IPS DF 6.9 (cell line): ENCODE data around the gene P2RY2.

Source experiments
- DNase-seq: peaks from one replicate; pipeline ENCODE4 v3.0.0-alpha.2; 2013; ENCODE audit warnings: low read depth, low spot score
- H3K27ac ChIP-seq: one replicate; pipeline ENCODE4 v1.5.1; 2013; ENCODE audit warnings: low read length, control low read depth
- H3K27me3 ChIP-seq: 2 replicates; pipeline ENCODE4 v1.6.1; 2013; ENCODE audit warnings: mild to moderate bottlenecking, low read length; ENCODE audit not compliant: control insufficient read depth, insufficient read depth
- H3K36me3 ChIP-seq: 2 replicates; pipeline ENCODE4 v1.6.1; 2013; ENCODE audit warnings: low read length; ENCODE audit not compliant: control insufficient read depth, insufficient read depth
- H3K4me1 ChIP-seq: 2 replicates; pipeline ENCODE4 v1.6.1; 2013; ENCODE audit warnings: low read length; ENCODE audit not compliant: control insufficient read depth, insufficient read depth
- H3K4me3 ChIP-seq: 2 replicates; pipeline ENCODE4 v1.5.1; 2013; ENCODE audit warnings: mild to moderate bottlenecking, low read length
- H3K9me3 ChIP-seq: 2 replicates; pipeline ENCODE4 v1.6.1; 2013; ENCODE audit warnings: low read length, inconsistent platforms; ENCODE audit not compliant: control insufficient read depth, insufficient read depth
- WGBS: extraction: QIAGEN DNeasy Blood & Tissue Kit; methylation state at CpG from one replicate; pipeline ENCODE4 v1.1.7; 2013; ENCODE audit warnings: mixed read lengths, missing lambda C conversion rate; ENCODE audit not compliant: insufficient read length, insufficient coverage; 5-methylcytosine and 5-hydroxymethylcytosine counted together

P2RY2 gene

DNA sequence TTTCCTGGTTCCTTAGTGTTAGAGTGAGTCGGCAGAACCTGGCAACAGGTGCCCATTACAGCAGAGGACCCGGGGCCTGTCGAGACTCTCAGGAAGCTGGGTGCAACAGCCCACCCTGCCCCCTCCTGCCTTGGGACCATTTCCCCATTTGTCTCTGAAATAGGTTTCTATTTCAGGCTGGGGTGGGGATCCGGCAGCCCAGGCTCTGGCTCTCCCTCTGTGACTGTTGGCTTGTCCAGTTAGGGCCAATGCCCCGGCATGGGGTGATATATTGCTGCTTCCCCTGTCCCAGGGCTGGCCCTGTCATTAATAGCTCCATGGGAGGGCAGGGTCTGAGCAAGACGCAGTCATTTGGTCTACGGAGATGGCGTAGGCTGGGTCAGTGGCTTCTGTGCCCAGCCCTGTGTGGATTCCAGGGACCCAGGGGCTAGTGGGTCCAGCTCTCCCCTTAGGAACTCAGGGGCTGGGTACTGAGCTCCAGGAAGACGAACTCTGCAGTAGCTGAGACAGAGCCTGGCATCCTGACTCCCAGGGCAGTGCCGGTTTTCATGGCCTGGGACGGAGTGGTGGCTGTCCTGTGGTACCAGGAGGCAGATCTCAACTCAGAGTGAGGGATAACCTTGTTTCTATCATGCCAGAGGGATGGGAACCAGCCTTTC is 56.8 kb downstream of the P2RY2 start:
- no peaks in the 10 kb centered on the region; the same call in 1 of the 2 replicates for H3K36me3 ChIP-seq
- no peaks in the 10 kb centered on the region for H3K9me3 ChIP-seq
- H3K27me3 ChIP-seq = no peaks in the 10 kb centered on the region
- no CpG with 5 or more reads among the region's 11 CpGs for WGBS
- H3K27ac ChIP-seq = no peak overlapping the region
- H3K4me3 ChIP-seq = no peak overlapping the region
- no peak for DNase-seq
- H3K4me1 ChIP-seq = 0 out of 2 replicates have a peak, but pooled peaks cover 4% of the 10 kb centered on the region

DNA sequence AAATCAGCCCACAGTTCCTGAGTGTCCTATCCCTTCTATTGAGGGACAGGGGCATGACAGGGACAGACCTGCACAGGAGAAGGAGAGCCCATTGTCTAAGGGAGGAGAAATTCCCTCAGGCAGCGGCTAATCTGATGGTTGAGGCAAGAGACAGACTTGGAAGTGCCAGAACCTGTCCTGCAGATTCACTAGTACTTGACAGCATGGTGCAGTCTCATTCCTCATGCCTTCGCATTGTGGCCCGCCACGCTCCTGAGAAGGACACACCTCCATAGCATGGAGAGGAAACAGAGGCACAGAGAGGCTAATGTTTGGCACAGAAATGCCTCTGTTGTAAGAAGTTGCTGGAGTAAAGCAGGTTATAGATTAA is 57.3 kb downstream of the P2RY2 start:
- Histone ChIP-seq H3K9me3 (no peaks in the 10 kb centered on the region), H3K36me3 (no peaks in the 10 kb centered on the region; the same call in 1 of the 2 replicates), H3K27ac (no peak overlapping the region), H3K27me3 (no peaks in the 10 kb centered on the region), H3K4me3 (no peak overlapping the region), H3K4me1 (0 out of 2 replicates have a peak, but pooled peaks cover 2% of the 10 kb centered on the region)
- no peak for DNase-seq
- WGBS = no CpG with 5 or more reads among the region's 4 CpGs

DNA sequence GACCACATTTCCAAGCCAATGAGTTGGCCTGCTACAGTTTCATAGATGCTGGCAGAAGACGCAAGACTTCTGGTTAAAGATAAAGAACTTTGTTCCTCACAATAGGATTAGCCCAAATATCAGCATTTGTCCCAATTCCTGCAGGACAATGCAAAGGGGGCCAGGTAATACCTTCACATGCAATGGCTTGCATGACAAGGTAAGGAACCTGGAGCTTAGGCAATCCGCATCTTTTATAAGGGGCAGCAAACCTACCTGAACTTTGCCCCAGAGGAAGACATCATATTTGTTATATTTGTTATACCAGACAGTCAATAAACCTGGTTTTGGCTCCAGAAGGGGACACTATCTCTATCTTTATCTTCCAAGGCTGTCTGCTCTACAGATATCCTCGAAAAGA is 59.4 kb downstream of the P2RY2 start:
- no peak for DNase-seq
- no peaks in the 10 kb centered on the region for H3K27me3 ChIP-seq
- H3K4me1 ChIP-seq = no peaks in the 10 kb centered on the region
- no CpG with 5 or more reads among the region's 3 CpGs for WGBS
- H3K27ac ChIP-seq = no peak overlapping the region
- no peaks in the 10 kb centered on the region for H3K36me3 ChIP-seq
- no peaks in the 10 kb centered on the region for H3K9me3 ChIP-seq
- H3K4me3 ChIP-seq = no peak overlapping the region

DNA sequence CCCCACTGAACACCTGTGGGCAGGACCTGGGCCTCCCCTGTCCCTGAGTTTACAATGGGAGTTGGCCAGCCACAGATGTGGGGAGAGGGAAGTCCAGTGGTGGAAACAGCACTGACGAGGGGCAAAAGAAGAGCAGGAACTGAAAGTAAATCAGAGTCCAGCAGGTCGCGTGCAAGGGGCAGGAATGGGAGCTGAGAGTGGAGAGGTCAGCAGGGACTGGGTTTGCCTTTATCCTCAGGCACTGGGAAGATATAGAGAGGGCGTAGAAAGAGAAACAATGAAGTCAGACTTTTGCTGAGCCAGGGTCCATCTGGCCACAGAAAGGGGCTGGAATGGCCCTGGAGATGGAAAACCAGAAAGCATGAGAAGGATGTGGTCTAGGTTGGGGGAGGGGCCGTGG is 62.5 kb downstream of the P2RY2 start:
- no peak for DNase-seq
- WGBS = no CpG with 5 or more reads among the region's 5 CpGs
- H3K4me1 ChIP-seq = no peaks in the 10 kb centered on the region
- no peaks in the 10 kb centered on the region for H3K27me3 ChIP-seq
- no peaks in the 10 kb centered on the region for H3K36me3 ChIP-seq
- H3K27ac ChIP-seq = no peak overlapping the region
- H3K9me3 ChIP-seq = no peaks in the 10 kb centered on the region
- H3K4me3 ChIP-seq = no peak overlapping the region

DNA sequence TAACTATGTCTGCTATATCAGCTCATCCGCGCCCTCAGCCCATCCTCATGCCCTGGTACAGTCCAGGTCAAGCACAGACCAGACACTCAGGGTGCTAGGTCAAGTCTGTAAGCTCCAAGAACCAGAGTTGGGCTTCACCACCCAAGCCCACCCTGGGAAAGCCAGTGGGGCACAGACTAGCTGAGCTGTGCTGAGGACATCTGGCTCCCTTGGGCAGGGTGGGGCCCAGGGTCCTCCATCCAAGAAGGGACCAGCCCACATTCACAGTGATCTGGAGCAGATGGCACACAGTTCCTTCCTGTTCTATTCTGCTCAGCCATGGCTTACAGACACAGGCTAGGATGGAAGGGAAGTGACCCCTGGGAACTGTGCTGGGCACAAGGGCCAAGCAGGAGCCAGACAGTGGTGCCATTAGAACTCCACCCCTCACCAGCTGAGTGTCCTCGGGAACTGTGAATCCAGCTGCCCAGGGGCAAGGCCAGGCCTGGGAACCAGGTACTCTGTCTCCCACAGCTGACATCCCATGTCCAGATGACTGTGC is 63.2 kb downstream of the P2RY2 start:
- Histone ChIP-seq H3K36me3 (no peaks in the 10 kb centered on the region), H3K27ac (no peak overlapping the region), H3K9me3 (no peaks in the 10 kb centered on the region), H3K4me1 (no peaks in the 10 kb centered on the region), H3K4me3 (no peak overlapping the region), H3K27me3 (no peaks in the 10 kb centered on the region)
- no CpG with 5 or more reads among the region's 3 CpGs for WGBS
- no peak for DNase-seq

DNA sequence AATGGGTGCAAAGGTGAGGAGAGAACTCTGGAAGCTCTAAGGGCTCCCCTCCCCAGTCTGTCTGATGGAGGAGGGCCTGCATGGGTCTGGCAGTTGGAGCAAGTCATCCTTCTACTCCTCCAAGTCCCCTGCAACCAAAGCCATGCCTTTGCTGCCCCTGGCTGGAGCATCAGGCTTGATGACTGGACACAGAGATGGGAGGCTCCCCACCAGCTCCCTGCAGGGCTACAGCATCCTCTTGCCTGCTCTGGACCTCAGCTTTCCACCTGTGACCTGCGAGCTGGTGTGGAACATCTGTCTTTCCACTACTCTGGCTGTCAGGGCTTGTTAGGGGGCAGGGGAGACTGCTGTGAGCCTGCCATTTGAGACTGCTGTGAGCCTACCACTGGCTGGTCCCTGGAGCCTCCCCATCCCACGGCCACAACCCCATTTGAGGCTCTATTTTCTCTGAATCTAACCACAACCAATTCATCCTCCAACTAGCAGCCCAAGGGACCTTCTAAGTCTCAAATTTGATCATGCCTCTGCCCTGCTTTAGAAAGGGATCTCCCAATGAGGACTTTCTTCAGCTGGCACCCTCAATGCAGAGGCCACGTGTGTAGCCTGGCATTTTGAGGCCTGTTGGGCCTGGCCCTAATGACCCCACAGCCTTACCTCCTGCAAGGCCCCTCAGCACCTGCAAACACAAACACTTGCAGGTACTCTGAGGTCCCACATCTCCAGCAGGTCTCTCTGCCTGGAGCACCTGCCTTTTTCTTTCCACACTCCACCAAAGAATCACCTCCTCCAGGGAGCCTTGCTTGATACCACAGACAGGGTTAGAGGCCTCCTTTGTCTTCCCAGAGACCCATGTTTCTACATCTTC is 63.9 kb downstream of the P2RY2 start:
- WGBS = no CpG with 5 or more reads among the region's 3 CpGs
- no peak overlapping the region for H3K27ac ChIP-seq
- H3K27me3 ChIP-seq = no peaks in the 10 kb centered on the region
- no peak overlapping the region for H3K4me3 ChIP-seq
- no peaks in the 10 kb centered on the region for H3K36me3 ChIP-seq
- no peaks in the 10 kb centered on the region for H3K9me3 ChIP-seq
- DNase-seq = no peak
- H3K4me1 ChIP-seq = no peaks in the 10 kb centered on the region

DNA sequence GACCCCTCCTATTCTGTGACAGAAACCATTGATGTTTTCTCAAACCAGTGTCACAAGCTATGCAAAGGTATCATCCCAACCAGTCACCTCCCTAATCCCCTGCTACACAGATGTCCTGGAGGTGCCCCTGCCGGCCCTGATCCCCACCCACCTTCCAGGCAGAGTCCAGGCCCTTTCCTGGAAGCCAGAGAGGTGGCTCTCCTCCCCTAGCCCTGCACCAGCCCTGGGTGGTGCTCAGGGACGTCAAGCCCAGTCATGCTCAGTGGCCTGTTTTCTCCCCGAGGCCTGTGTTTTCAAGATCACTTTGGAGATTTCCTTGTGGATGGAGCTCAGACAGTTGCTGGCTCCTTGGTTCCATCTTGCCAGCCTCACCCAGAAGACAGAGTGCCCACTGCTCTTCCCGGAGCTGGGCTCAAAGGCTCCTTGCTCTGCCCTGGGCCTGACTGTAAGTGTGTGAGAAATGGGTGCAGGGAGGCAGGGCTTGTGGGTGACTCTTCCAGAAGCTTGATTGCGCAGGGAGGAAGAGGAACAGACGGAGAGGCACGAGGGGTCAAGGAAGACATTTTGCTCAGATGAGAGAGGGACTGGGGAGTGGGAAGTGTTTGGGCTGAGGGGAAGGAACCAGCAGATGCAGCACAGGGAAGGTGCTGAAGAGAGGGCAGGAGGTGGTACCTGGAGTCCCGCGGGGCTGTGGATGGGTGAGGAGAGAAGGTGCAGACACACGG is 65.4 kb downstream of the P2RY2 start:
- Histone ChIP-seq H3K27ac (no peak overlapping the region), H3K27me3 (no peaks in the 10 kb centered on the region), H3K4me1 (no peaks in the 10 kb centered on the region), H3K4me3 (no peak overlapping the region), H3K36me3 (no peaks in the 10 kb centered on the region), H3K9me3 (no peaks in the 10 kb centered on the region)
- no peak for DNase-seq
- WGBS = no CpG with 5 or more reads among the region's 10 CpGs

DNA sequence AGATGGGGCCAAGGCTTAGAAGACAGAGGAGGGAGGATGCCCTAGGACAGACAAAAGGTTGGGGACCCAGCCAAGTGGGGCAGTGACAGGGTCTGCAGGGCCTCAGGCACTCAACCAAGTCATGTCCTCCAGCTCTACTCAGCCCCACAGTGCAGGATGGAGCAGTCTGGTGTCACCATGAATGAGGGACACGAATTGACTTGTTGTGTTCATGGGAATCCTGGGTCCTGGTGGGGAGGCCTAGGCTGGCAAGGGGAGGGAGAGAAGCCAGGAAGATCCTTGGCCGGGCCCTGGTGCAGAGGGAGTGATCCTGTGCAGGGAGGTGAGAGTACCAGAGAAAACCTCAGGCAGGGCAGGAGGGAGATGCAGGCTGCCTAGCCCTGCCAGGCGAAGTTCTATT is 66.0 kb downstream of the P2RY2 start:
- Histone ChIP-seq H3K36me3 (no peaks in the 10 kb centered on the region), H3K4me1 (no peaks in the 10 kb centered on the region), H3K9me3 (no peaks in the 10 kb centered on the region), H3K27me3 (no peaks in the 10 kb centered on the region), H3K27ac (no peak overlapping the region), H3K4me3 (no peak overlapping the region)
- DNase-seq = no peak
- WGBS = no CpG with 5 or more reads among the region's 3 CpGs

DNA sequence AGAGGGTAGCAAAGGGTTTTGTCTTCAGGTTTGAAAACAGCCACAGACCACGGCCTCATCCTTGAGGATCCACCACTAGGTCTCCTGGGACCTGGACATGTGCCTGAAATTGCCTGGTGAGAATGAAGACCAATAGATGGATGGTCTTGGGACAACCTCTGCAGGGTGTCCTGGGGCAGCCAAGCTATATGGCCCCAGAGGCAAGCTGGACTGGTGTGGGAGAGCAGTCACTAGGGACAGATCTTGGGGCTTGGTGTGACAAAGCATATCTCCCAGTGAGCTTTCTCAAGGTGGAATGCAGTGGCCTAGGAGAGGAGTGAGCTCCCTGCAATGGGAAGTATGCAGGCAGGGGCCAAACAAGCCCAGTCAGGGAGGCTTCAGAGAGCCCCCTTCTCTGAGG is 67.6 kb downstream of the P2RY2 start:
- peaks cover 2% of the 10 kb centered on the region; the same call in 1 of the 2 replicates for H3K4me1 ChIP-seq
- WGBS = no CpG with 5 or more reads among the region's 1 CpG

More for the DNA sequence above, 67.6 kb downstream of the P2RY2 start:
- Histone ChIP-seq H3K27me3 (no peaks in the 10 kb centered on the region), H3K9me3 (no peaks in the 10 kb centered on the region), H3K4me3 (no peak overlapping the region), H3K36me3 (no peaks in the 10 kb centered on the region), H3K27ac (no peak overlapping the region)
- DNase-seq = no peak
